H9 (cell line): ENCODE measurements around the gene FAM209A. TPM values are rescaled to one million over a fixed set of nuclear protein-coding genes. Genes with fewer than 3 reads are reported as not detected.

Source experiments
- DNase-seq: peaks from one replicate; pipeline ENCODE4 v3.0.0-alpha.2; 2017
- H2AFZ ChIP-seq: one replicate; pipeline ENCODE4 v1.6.1; 2013; ENCODE audit warnings: mild to moderate bottlenecking, low read length, control low read depth, moderate library complexity
- H2AK5ac ChIP-seq: 2 replicates; pipeline ENCODE4 v1.6.1; 2013; ENCODE audit warnings: low read length, control low read depth, mixed read lengths; ENCODE audit not compliant: insufficient read length
- H2BK120ac ChIP-seq: one replicate; pipeline ENCODE4 v1.6.1; 2013; ENCODE audit warnings: low read depth, mild to moderate bottlenecking, low read length, control low read depth, inconsistent platforms; ENCODE audit not compliant: poor library complexity, severe bottlenecking
- H2BK12ac ChIP-seq: 2 replicates; pipeline ENCODE4 v1.6.1; 2013; ENCODE audit warnings: low read length, control low read depth, mixed read lengths, low read depth; ENCODE audit not compliant: insufficient read length
- H2BK15ac ChIP-seq: 2 replicates; pipeline ENCODE4 v1.6.1; 2013; ENCODE audit warnings: low read depth, low read length, control low read depth
- H2BK20ac ChIP-seq: one replicate; pipeline ENCODE4 v1.6.1; 2013; ENCODE audit warnings: low read depth, mild to moderate bottlenecking, low read length, control low read depth, inconsistent platforms; ENCODE audit not compliant: poor library complexity, severe bottlenecking
- H2BK5ac ChIP-seq: 2 replicates; pipeline ENCODE4 v1.6.1; 2013; ENCODE audit warnings: low read length, control low read depth, mixed read lengths; ENCODE audit not compliant: insufficient read length
- H3K14ac ChIP-seq: 2 replicates; pipeline ENCODE4 v1.6.1; 2013; ENCODE audit warnings: low read length, control low read depth; ENCODE audit not compliant: insufficient read depth
- H3K18ac ChIP-seq: 2 replicates; pipeline ENCODE4 v1.6.1; 2013; ENCODE audit warnings: low read depth, mild to moderate bottlenecking, mixed read lengths, low read length, control low read depth; ENCODE audit not compliant: insufficient read length
- H3K23ac ChIP-seq: 2 replicates; pipeline ENCODE4 v1.6.1; 2013; ENCODE audit warnings: low read length, control low read depth, mixed read lengths, low read depth; ENCODE audit not compliant: insufficient read length
- H3K23me2 ChIP-seq: 2 replicates; pipeline ENCODE4 v1.6.1; 2013; ENCODE audit warnings: low read depth, mild to moderate bottlenecking, mixed read lengths, low read length, control low read depth; ENCODE audit not compliant: insufficient read length, poor library complexity, severe bottlenecking
- H3K27ac ChIP-seq: 2 replicates; pipeline ENCODE4 v1.5.1; 2013; ENCODE audit warnings: low read length, control low read depth, mixed read lengths, low read depth; ENCODE audit not compliant: insufficient read length
- H3K27me3 ChIP-seq: 2 replicates; pipeline ENCODE4 v1.6.1; 2013; ENCODE audit warnings: low read length, control low read depth, inconsistent platforms; ENCODE audit not compliant: insufficient read depth
- H3K4ac ChIP-seq: 2 replicates; pipeline ENCODE4 v1.6.1; 2013; ENCODE audit warnings: low read depth, mild to moderate bottlenecking, control low read depth, inconsistent platforms, low read length, moderate library complexity
- H3K4me1 ChIP-seq: 2 replicates; pipeline ENCODE4 v1.6.1; 2013; ENCODE audit warnings: low read length, control low read depth, inconsistent platforms; ENCODE audit not compliant: insufficient read depth
- H3K4me2 ChIP-seq: 2 replicates; pipeline ENCODE4 v1.6.1; 2013; ENCODE audit warnings: low read length, control low read depth, mixed read lengths; ENCODE audit not compliant: insufficient read length, insufficient read depth
- H3K56ac ChIP-seq: 2 replicates; pipeline ENCODE4 v1.6.1; 2013; ENCODE audit warnings: low read depth, mild to moderate bottlenecking, mixed read lengths, low read length, control low read depth; ENCODE audit not compliant: insufficient read length
- H3K79me1 ChIP-seq: 2 replicates; pipeline ENCODE4 v1.6.1; 2013; ENCODE audit warnings: low read depth, mild to moderate bottlenecking, moderate library complexity, low read length, control low read depth, inconsistent platforms; ENCODE audit not compliant: insufficient read depth, poor library complexity, severe bottlenecking
- H3K79me2 ChIP-seq: 2 replicates; pipeline ENCODE4 v1.6.1; 2013; ENCODE audit warnings: low read length, control low read depth, inconsistent platforms; ENCODE audit not compliant: insufficient read depth
- H3K9ac ChIP-seq: 2 replicates; pipeline ENCODE4 v1.6.1; 2013; ENCODE audit warnings: low read length, control low read depth, mixed read lengths; ENCODE audit not compliant: insufficient read length; ENCODE audit errors: extremely low read depth
- H3K9me3 ChIP-seq: one replicate; pipeline ENCODE4 v1.6.1; 2013; ENCODE audit warnings: low read depth, low read length, inconsistent platforms; ENCODE audit not compliant: control insufficient read depth
- H3T11ph ChIP-seq: one replicate; pipeline ENCODE4 v1.6.1; 2013; ENCODE audit warnings: mild to moderate bottlenecking, low read length, control low read depth, inconsistent platforms
- H4K20me1 ChIP-seq: one replicate; pipeline ENCODE4 v1.6.1; 2013; ENCODE audit not compliant: control insufficient read depth, insufficient read length, insufficient read depth
- H4K5ac ChIP-seq: 2 replicates; pipeline ENCODE4 v1.6.1; 2013; ENCODE audit warnings: low read depth, mild to moderate bottlenecking, mixed read lengths, low read length, control low read depth; ENCODE audit not compliant: insufficient read length
- H4K8ac ChIP-seq: replicated peaks from 2 replicates; pipeline ENCODE4 v1.6.1; 2013; ENCODE audit warnings: low read length, control low read depth, mixed read lengths, low read depth; ENCODE audit not compliant: insufficient read length
- H4K91ac ChIP-seq: 2 replicates; pipeline ENCODE4 v1.6.1; 2013; ENCODE audit warnings: low read depth, mild to moderate bottlenecking, moderate library complexity, mixed read lengths, low read length, control low read depth; ENCODE audit not compliant: insufficient read length
- H3K27ac Mint-ChIP-seq, 3 experiments: 2 replicates in 2 of 3; 3 replicates in 1 of 3; pipeline ENCODE4 v1.8.0; 2020 to 2021; ENCODE audit warnings: mixed read lengths in 3 of 3, mild to moderate bottlenecking in 1 of 3, moderate library complexity in 1 of 3
- H3K27me3 Mint-ChIP-seq: 2 replicates; pipeline ENCODE4 v1.8.0; 2021; ENCODE audit warnings: low read depth, mild to moderate bottlenecking, moderate library complexity, mixed read lengths
- H3K36me3 Mint-ChIP-seq, 3 experiments: 2 replicates in 2 of 3; 3 replicates in 1 of 3; pipeline ENCODE4 v1.8.0; 2020 to 2021; ENCODE audit warnings: low read depth in 3 of 3, mixed read lengths in 3 of 3; ENCODE audit not compliant: insufficient read depth in 1 of 3
- H3K4me1 Mint-ChIP-seq, 2 experiments: 2 replicates each; pipeline ENCODE4 v1.8.0; 2020; ENCODE audit warnings: mixed read lengths in 2 of 2
- H3K4me3 Mint-ChIP-seq, 2 experiments: 2 replicates in 1 of 2; 3 replicates in 1 of 2; pipeline ENCODE4 v1.8.0; 2020 to 2021; ENCODE audit warnings: mild to moderate bottlenecking in 2 of 2, mixed read lengths in 2 of 2, moderate library complexity in 1 of 2
- H3K9me3 Mint-ChIP-seq, 2 experiments: 2 replicates in 1 of 2; 3 replicates in 1 of 2; pipeline ENCODE4 v1.8.0; 2020; ENCODE audit warnings: mild to moderate bottlenecking in 2 of 2, mixed read lengths in 2 of 2, moderate library complexity in 1 of 2
- CTCF ChIP-seq: fragments of 200-600 bp; sonication (generic); conservative IDR thresholded peaks from 3 replicates; pipeline ENCODE4 v1.8.0; 2021; ENCODE audit warnings: antibody characterized with exemption, mild to moderate bottlenecking
- WGBS: extraction: QIAGEN DNeasy Blood & Tissue Kit; methylation state at CpG from one replicate; pipeline ENCODE4 v1.1.7; 2013; ENCODE audit warnings: missing lambda C conversion rate, low lambda C conversion rate, mixed read lengths; ENCODE audit not compliant: insufficient read length; ENCODE audit errors: extremely low coverage; 5-methylcytosine and 5-hydroxymethylcytosine counted together
- total RNA-seq: library from RNA; stranded (reverse); gene quantifications from 2 replicates; pipeline ENCODE4 v1.2.1, GENCODE V29; 2021

FAM209A gene
- total RNA-seq, 1 experiment from 2014 or later = not detected

- Mint-ChIP-seq H3K27ac (no peak overlapping the region), H3K27me3 (no peaks in the 10 kb centered on the region), H3K4me1 (no peaks in the 10 kb centered on the region), H3K36me3 (no peaks in the 10 kb centered on the region), H3K4me3 (no peak overlapping the region), H3K9me3 (no peaks in the 10 kb centered on the region)
- no peak overlapping the region for H3K23ac ChIP-seq
- no peak overlapping the region for H4K91ac ChIP-seq
- no peaks in the 10 kb centered on the region for H4K20me1 ChIP-seq
- H3K4me2 ChIP-seq = no peak overlapping the region
- no peak overlapping the region for H2AFZ ChIP-seq
- no peak overlapping the region for H3K27ac ChIP-seq
- no peaks in the 10 kb centered on the region for H3K79me2 ChIP-seq
- no peak for TF ChIP-seq CTCF
- no CpG with 5 or more reads among the region's 6 CpGs for whole genome bisulfite sequencing
- no peak overlapping the region for H2BK20ac ChIP-seq
- H3K27me3 ChIP-seq = no peaks in the 10 kb centered on the region
- H2BK5ac ChIP-seq = no peak overlapping the region
- no peak overlapping the region for H3T11ph ChIP-seq
- H3K23me2 ChIP-seq = no peaks in the 10 kb centered on the region
- no peak overlapping the region for H3K4ac ChIP-seq
- no peaks in the 10 kb centered on the region for H3K79me1 ChIP-seq
- no peak overlapping the region for H2BK15ac ChIP-seq
- H3K4me1 ChIP-seq = no peaks in the 10 kb centered on the region
- no peak for DNase-seq
- H3K9ac ChIP-seq = no peak overlapping the region
- no peak overlapping the region for H4K8ac ChIP-seq
- no peak overlapping the region for H2AK5ac ChIP-seq
- no peak overlapping the region for H4K5ac ChIP-seq
- H3K56ac ChIP-seq = no peak overlapping the region
- no peak overlapping the region for H2BK120ac ChIP-seq
- H3K9me3 ChIP-seq = no peaks in the 10 kb centered on the region
- no peak overlapping the region for H3K14ac ChIP-seq
- H2BK12ac ChIP-seq = no peak overlapping the region
- H3K18ac ChIP-seq = no peak overlapping the region
Measured at GRCh38 chr20:56540415-56540814, 15.9 kb downstream of the FAM209A start.
